Cardiac fibroblast (primary cell): ENCODE data around the gene ONECUT3.

Source experiments
- DNase-seq, 2 donors: peaks; one replicate each; pipeline versions ENCODE4 v3.0.0 to v3.0.0-alpha.2; 2010; ENCODE audit warnings: low read depth in 2 of 2
- H3K4me3 ChIP-seq, 2 donors: replicated peaks in 1 of 2; 1 replicate in 1 of 2; 2 replicates in 1 of 2; pipeline ENCODE4 v1.5.1; 2011; ENCODE audit warnings: low read depth in 2 of 2, low read length in 2 of 2, mild to moderate bottlenecking in 2 of 2, moderate library complexity in 1 of 2
- TF ChIP-seq, protein P1 (sequence below): IDR thresholded peaks from one replicate; pipeline ENCODE4 v1.5.1; 2011; ENCODE audit warnings: low read depth, mild to moderate bottlenecking, low read length, inconsistent platforms

ONECUT3 gene

DNA sequence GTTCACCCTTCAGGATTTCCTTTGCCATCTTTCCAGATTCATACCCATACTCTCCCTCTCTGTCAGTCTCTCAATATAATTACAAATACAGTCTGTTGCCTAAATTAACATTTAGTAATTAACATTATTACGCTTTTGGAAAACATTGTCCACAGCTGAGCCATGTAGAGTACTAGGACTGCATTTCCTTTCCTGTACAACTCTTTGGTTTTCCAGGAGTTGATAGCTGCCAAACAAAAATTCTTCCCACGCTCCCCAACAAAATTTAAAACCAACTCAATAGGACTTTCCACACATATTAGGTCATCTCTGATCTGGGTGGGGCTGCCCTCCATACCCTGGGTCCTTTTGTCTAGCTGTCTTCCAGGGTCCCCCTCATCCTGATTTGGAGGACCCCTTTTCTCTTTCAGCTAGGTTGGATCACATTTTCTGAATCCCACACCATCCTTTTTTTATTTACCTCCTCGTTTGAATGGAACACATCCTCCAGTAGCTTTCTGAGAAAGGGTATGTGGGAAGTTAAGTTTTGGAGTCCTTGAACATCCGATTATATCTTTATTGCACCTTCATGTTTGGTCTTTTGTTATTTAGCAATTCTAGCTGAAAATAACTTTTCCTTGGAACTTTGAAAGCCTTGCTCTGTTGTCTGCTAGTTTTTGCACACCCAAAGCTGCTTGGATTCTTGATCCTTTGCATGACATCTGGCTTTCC, 17.7 kb downstream of the ONECUT3 start:
- no peak for DNase-seq
- TF ChIP-seq, protein P1, sequence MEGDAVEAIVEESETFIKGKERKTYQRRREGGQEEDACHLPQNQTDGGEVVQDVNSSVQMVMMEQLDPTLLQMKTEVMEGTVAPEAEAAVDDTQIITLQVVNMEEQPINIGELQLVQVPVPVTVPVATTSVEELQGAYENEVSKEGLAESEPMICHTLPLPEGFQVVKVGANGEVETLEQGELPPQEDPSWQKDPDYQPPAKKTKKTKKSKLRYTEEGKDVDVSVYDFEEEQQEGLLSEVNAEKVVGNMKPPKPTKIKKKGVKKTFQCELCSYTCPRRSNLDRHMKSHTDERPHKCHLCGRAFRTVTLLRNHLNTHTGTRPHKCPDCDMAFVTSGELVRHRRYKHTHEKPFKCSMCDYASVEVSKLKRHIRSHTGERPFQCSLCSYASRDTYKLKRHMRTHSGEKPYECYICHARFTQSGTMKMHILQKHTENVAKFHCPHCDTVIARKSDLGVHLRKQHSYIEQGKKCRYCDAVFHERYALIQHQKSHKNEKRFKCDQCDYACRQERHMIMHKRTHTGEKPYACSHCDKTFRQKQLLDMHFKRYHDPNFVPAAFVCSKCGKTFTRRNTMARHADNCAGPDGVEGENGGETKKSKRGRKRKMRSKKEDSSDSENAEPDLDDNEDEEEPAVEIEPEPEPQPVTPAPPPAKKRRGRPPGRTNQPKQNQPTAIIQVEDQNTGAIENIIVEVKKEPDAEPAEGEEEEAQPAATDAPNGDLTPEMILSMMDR = no peak
- no peak overlapping the region for H3K4me3 ChIP-seq

- DNase-seq = peak; percentile 17 to 65
- TF ChIP-seq, protein P1 = no peak
- no peak overlapping the region for H3K4me3 ChIP-seq
These were observed 19.9 kb downstream of the ONECUT3 start for GRCh38 chr19:1773184-1773583.

DNA sequence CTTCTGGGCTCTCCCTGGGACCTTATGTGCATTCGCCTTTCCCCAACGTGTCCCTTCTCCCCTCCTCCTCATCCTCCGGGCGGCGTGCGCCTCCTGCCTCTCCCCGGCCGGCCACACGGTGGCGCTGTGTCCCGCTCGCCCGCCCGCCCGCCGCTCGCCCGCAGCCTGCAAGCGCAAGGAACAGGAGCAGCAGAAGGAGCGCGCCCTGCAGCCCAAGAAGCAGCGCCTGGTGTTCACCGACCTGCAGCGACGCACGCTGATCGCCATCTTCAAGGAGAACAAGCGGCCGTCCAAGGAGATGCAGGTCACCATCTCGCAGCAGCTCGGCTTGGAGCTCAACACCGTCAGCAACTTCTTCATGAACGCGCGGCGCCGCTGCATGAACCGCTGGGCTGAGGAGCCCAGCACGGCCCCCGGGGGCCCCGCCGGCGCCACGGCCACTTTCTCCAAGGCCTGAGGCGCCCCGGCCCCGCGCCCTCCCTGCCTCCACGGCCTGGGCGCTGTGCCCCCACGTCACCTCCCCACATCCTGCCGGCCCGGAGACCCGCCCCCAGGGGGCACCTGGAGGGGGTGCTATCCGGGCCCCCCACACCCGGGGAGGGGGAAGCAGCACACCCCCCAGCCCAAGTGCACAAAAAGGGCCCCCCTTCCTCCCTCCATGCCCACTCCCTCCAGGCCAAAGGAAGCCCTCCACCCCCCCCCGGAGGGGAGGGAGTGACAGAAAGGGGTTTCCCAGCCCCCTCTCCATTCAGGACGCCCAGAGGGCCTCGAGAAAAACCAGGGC, 21.9 kb downstream of the ONECUT3 start:
- DNase-seq = peak; percentile 33 to 54
- TF ChIP-seq, protein P1 = peak; percentile 49
- no peak overlapping the region for H3K4me3 ChIP-seq

- TF ChIP-seq, protein P1 = no peak
- no peak overlapping the region for H3K4me3 ChIP-seq
- DNase-seq = no peak
These were observed 22.8 kb downstream of the ONECUT3 start for GRCh38 chr19:1775951-1776605.

- TF ChIP-seq, protein P1 = no peak
- no peak overlapping the region for H3K4me3 ChIP-seq
- no peak for DNase-seq
These were observed 23.4 kb downstream of the ONECUT3 start for GRCh38 chr19:1776606-1777147.

DNA sequence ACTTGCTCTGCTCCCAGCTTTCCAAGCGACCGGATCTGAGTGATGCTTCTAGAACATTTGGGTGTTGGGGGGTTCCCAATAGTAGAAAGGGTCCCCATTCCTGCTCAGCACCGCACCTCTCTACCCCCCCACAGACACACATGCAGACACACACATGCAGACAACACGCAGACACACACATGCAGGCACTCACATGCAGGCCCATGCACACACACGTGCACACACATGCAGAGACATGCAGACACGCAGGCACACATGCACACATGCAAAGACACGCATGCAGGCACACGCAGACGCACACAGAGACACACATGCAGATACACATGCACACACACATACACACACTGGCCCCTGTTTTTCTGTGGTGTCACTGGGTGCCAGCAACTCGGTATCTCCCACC, 23.8 kb downstream of the ONECUT3 start:
- TF ChIP-seq, protein P1 = no peak
- no peak for DNase-seq
- no peak overlapping the region for H3K4me3 ChIP-seq
